ENCODE results near the gene ZNF594. TPM values are rescaled to one million over a fixed set of nuclear protein-coding genes. Genes with fewer than 3 reads are reported as not detected.

Gene ZNF594
- total and polyA plus RNA-seq, 2 of the 8 experiments (the other 6 are each of a cell fraction or from before 2014, with no cell fraction given), result 3.6 to 14.3 TPM

DNA sequence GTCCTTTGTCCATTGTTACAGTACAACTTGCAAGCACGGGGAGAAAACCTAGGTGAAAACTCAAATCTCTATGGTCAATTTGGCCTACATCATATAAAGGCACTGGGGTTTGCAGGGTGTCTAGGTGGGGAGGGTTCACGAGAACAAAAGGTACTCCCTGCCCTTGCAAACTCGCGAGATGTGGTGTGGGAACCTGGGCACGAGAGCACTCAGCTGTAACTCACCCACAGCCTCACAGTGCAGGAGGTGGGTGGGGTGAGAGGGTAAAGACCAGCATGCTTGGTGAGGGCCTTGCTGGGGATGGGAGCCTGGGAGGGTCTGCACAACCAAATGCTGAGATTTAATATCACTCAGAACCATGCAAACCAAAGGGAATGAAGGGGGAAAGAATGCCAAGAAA, 18.4 kb upstream of the ZNF594 start:
- no peak overlapping the region for H3K4me3 ChIP-seq (ENCODE audit: extremely low read depth in 1 of 4, insufficient read depth in 2 of 4, low read depth in 3 of 4, low read length in 4 of 4)
- no peak overlapping the region for H4K8ac ChIP-seq (ENCODE audit: extremely low read depth, insufficient read depth, low read length)
- H3K14ac ChIP-seq (ENCODE audit: insufficient read length), result no peak overlapping the region
- no peaks in the 10 kb centered on the region for H3K4me1 ChIP-seq (replicated peaks in 1 of 4; ENCODE audit: control insufficient read depth in 3 of 4, insufficient read depth in 4 of 4, low read length in 3 of 4)
- no peak overlapping the region for H3K4me2 ChIP-seq (ENCODE audit: insufficient read depth in 1 of 2, low read depth in 2 of 2, low read length in 2 of 2)
- no peak overlapping the region for H3K9ac ChIP-seq (replicated peaks in 1 of 4; ENCODE audit: extremely low read depth in 1 of 4, low read depth in 3 of 4, low read length in 3 of 4)
- no peaks in the 10 kb centered on the region for H3K27me3 ChIP-seq (replicated peaks in 1 of 4; ENCODE audit: control insufficient read depth in 3 of 4, extremely low read depth in 1 of 4, insufficient read depth in 3 of 4, low read length in 3 of 4)
- no peaks in the 10 kb centered on the region for H3K9me3 ChIP-seq (ENCODE audit: insufficient read depth in 2 of 2, low read depth in 1 of 2, low read length in 1 of 2)
- H2AK5ac ChIP-seq (ENCODE audit: low read depth, low read length), result no peak overlapping the region
- no peak overlapping the region for H3K23ac ChIP-seq (ENCODE audit: insufficient read length)
- H3K36me3 ChIP-seq (ENCODE audit: control insufficient read depth in 2 of 4, insufficient read depth in 4 of 4, low read length in 3 of 4), result no peaks in the 10 kb centered on the region
- H2BK20ac ChIP-seq (ENCODE audit: low read length), result no peak overlapping the region
- H2BK5ac ChIP-seq (ENCODE audit: low read depth, low read length), result no peak overlapping the region
- CTCF ChIA-PET (ENCODE audit: partially characterized antibody), result interaction anchor here (1.1 to 1.3 kb wide), 2 partner anchors 28 to 97 kb away, joined by 3 to 8 read pairs; no protein-coding TSS in a partner anchor
- no peak overlapping the region for H3K18ac ChIP-seq (ENCODE audit: extremely low read depth, low read length)
- FAIRE-seq (no peak), DNase-seq (ENCODE audit: low read depth in 1 of 2, low spot score in 2 of 2) (no peak)
- H2BK15ac ChIP-seq (ENCODE audit: low read length), result no peak overlapping the region
- 97% methylated on average over 5 of the region's 5 CpGs; no CpG with 5 or more reads in 1 of the 2 experiments for WGBS, 2 experiments (ENCODE audit: extremely low coverage in 1 of 2, insufficient coverage in 1 of 2, insufficient read length in 1 of 2, insufficient replicate concordance in 2 of 2, low coverage in 1 of 2, low lambda C conversion rate in 2 of 2, missing lambda C conversion rate in 1 of 2)
- H3K4ac ChIP-seq (replicated peaks; ENCODE audit: insufficient read length, low read depth, low read length), result no peak overlapping the region
- H2AFZ ChIP-seq (ENCODE audit: low read length), result no peak overlapping the region
- H4K5ac ChIP-seq (ENCODE audit: insufficient read length, low read depth, low read length), result no peak overlapping the region
- H2BK12ac ChIP-seq (ENCODE audit: low read depth, low read length), result no peak overlapping the region
- H3K79me1 ChIP-seq (ENCODE audit: low read depth, low read length), result no peaks in the 10 kb centered on the region
- no peak for TF ChIP-seq SAP30 (IDR thresholded peaks at IDR 0.05; ENCODE audit: insufficient read depth, insufficient replicate concordance, low read length)
- TF ChIP-seq RBBP5 (IDR thresholded peaks at IDR 0.05; ENCODE audit: borderline replicate concordance, low read depth, low read length), result no peak
- no peak for TF ChIP-seq TAF1 (IDR thresholded peaks at IDR 0.05; ENCODE audit: low read depth, low read length)
- no peak for TF ChIP-seq POU5F1 (IDR thresholded peaks at IDR 0.05; ENCODE audit: low read depth, low read length)
- TF ChIP-seq SRF (IDR thresholded peaks at IDR 0.05; ENCODE audit: low read depth, low read length), result no peak
- TF ChIP-seq BACH1 (IDR thresholded peaks at IDR 0.05; ENCODE audit: low read length), result no peak
- TF ChIP-seq YY1 (IDR thresholded peaks at IDR 0.05; ENCODE audit: low read depth, low read length), result no peak
- TF ChIP-seq GABPA (IDR thresholded peaks at IDR 0.05; ENCODE audit: borderline replicate concordance, insufficient read depth, low read length), result no peak
- TF ChIP-seq ASH2L (IDR thresholded peaks at IDR 0.05; ENCODE audit: low read length), result no peak
- no peak for TF ChIP-seq GTF2F1 (IDR thresholded peaks at IDR 0.05; ENCODE audit: borderline replicate concordance, low read depth, low read length)
- TF ChIP-seq, protein P1, sequence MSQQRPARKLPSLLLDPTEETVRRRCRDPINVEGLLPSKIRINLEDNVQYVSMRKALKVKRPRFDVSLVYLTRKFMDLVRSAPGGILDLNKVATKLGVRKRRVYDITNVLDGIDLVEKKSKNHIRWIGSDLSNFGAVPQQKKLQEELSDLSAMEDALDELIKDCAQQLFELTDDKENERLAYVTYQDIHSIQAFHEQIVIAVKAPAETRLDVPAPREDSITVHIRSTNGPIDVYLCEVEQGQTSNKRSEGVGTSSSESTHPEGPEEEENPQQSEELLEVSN (IDR thresholded peaks at IDR 0.05), result no peak
- TF ChIP-seq EGR1 (IDR thresholded peaks at IDR 0.05; ENCODE audit: borderline replicate concordance, low read depth, low read length), result no peak
- TF ChIP-seq POLR2A (IDR thresholded peaks at IDR 0.05; ENCODE audit: control extremely low read depth in 1 of 2, low read depth in 2 of 2, low read length in 2 of 2), result no peak
- H3K27ac ChIP-seq (ENCODE audit: low read depth, low read length), result no peak overlapping the region
- H4K20me1 ChIP-seq (replicated peaks in 1 of 2; ENCODE audit: control insufficient read depth in 1 of 2, insufficient read depth in 2 of 2, low read length in 2 of 2), result no peaks in the 10 kb centered on the region
- POLR2A ChIA-PET (ENCODE audit: partially characterized antibody), result interaction anchor here (1.6 kb wide), 1 partner anchor 19 kb away, joined by 3 read pairs; the partner anchor contains the start of gene ZNF594
- H2BK120ac ChIP-seq (replicated peaks; ENCODE audit: low read depth, low read length), result no peak overlapping the region
- no peak overlapping the region for H4K91ac ChIP-seq (replicated peaks; ENCODE audit: insufficient read length, low read length)
- no peaks in the 10 kb centered on the region for H3K23me2 ChIP-seq (ENCODE audit: low read depth, low read length)
- no peak overlapping the region for H3K56ac ChIP-seq (replicated peaks; ENCODE audit: insufficient read length, low read depth, low read length)
- H3K79me2 ChIP-seq (ENCODE audit: control insufficient read depth in 1 of 2, insufficient read depth in 2 of 2, low read length in 2 of 2), result no peaks in the 10 kb centered on the region

Measured in H1 (cell line).